GM21390 (cell line): ENCODE data around the gene ADRM1.

Source experiments
- ATAC-seq: cut with Tn5 transposase; IDR thresholded peaks from one replicate; pipeline ENCODE4 v1.9.1; 2021; ENCODE audit not compliant: unreplicated experiment

Gene ADRM1

DNA sequence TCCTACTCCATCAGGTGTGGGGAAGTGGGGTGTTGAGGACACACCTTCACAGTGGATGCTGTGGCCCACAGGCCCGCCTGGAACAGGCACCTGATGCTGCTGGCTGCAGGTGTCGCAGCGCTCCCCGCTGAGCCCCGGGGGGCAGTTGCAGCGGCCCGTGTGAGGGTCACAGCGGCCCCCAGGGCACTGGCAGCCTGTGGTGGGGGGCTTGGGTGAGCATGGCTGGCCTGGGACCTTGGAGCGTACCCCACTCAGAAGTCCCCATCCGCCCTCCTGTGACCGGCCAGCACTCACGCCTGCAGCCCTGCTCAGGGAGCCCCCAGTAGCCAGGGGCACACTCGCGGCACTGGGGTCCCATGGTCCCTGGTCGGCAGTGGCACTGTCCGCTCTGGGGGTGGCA lies 19.2 kb downstream of the ADRM1 start:
- ATAC-seq: no peak

DNA sequence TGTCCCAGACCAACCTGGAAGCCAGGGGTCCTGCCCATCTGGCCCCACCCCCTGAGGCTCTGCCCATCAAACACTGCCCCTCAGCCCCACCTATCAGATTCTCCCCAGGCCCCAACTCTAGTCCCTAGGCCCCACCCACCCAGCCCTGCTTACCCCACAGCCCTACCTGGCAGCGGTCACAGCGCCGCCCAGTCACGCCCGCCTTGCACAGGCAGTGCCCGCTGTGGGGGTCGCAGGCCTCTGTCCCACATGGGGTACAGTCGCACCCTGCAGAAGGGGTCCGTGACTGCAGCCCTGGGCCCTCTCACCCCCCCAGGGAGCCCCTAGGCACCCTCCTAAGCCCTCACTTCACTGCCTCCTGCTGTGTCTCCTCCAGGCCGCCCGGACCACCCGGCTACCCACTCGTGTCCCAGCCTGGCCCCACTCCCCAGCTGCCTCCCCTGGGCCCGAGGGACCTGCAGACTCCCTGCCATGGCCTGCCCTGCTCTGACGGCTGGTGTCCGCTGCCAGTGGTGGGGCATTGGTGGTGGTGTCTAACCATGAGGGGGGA lies 19.8 kb downstream of the ADRM1 start:
- ATAC-seq: no peak

DNA sequence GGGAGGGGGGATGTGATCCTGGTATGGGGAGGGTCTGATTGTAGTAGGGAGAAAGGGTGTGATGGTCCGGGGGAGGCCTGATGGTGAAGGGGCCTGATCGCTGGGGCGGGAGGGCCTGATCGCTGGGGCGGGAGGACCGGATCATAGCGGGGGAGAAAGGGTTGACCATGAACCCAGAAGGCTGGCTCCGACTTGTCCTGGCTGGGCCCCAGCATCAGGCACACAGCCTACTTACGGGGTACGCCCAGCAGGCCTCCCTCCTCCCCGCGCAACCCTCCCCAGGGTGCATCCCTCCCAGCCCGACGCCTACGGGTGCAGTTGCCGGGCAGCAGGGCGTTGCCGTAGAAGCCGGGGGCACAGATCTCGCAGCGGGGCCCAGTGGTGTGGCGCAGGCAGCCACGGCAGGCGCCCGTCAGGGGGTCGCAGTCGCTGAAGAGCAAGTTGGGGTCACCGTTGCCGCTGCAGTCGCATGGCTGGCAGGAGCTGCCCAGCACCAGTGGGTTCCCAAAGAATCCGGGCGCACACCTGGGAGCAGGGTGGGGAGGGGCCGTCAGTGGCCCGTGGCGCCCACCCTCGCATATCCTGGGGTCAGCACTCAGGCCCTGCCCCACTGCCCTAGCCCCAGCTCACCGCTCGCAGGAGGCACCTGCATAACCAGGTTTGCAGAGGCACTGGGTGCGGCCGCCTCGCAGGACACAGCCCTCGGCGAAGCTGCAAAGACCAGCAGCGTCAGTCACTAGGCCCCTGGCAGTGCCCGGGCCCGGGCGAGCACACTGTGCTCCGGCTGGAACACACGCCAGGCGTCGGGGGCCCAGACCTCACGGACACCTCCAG lies 20.6 kb downstream of the ADRM1 start:
- no peak for ATAC-seq

DNA sequence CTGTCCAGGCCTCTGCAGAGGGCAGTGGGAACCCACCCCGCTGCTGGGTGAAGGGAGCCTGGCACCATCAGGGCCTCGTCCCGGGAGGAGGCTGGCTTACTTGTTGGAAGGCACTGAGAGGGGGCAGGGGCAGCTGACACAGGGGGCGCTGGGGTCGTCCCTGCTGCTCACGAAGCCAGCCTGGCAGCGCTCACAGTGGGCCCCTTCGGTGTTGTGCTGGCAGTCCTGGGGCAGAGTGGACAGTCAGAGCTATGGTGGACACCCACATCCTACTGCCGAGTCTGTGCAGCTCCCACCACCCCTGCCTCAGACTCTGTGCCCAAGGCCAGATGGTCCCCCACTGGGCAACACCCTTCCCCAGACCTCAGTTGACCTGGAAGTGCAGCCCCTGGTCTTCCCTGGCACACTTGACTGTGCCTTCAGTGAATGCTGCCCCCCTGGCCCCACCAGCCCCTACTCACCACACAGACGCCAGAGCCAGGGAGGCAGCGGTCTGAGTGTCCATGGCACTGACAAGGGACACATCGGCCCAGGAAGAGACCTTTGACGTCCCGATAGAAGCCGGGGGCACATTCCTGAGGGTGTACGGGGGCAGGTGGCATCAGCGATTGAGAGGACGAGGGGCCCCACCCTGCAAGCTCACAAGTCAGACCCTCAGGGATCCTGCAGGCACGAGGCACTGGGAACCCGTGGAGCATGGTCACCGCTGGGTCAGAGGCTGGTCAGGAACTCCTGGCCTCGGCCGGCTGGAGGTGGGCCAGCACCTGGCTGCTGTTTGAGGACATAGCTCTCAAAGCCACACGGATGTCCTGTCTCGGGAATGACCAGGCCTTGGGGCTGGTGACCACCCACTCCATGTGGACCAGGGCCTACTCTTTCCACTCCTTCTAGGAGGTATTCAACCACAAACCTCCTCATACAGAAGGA lies 21.4 kb downstream of the ADRM1 start:
- ATAC-seq: no peak

DNA sequence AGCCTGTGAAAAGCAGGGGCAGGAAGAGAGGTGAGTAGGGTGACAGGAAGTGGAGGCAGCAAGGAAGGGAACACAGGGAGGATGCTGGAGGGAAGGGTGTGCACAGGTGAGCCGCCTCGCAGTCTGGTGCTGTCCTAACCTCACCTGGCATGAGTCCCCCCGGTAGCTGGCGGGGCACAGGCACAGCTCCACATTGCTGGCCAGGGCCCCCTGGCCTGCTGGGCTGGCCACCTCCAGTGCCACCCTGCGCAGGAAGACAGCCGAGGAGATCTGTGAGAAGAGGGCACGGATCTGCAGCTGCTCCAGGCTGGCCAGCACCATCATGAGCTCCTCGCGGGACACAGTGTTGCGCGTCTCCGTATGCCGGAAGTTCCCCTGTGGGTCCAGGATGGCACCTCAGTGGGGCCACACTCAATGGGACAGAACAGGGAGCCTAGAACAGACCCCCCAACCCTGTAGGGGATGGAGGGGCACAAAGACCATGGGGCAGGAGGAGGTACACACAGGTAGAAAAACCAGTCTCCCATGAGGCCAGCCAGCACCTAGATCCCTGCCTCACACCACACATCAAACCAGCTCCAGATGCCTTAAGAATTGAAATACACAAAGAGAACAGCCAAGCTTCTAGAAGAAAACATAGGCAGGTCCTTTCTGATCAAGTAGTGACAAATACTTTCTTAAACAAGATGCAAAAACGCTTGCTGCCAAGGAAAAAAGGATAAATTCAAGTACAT lies 22.5 kb downstream of the ADRM1 start:
- ATAC-seq: no peak

DNA sequence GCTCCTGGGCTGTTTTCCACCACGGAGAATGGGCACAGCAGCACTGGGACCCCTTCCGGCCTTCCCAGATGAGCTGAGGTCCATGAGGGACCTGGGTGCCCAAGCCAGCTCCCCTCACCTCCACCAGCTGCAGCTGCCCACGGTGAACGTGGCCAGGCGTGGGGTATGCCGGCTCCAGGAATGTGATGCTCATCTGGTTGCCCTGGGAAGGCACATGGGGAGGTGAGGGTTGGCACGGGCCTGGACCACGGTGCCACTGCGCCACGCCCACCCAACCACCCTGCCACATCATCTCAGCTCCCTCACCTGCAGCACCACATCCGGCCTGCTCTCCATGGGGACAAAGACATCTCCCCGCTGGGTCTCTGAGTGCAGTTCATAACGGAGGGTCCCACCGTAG lies 23.8 kb downstream of the ADRM1 start:
- ATAC-seq: no peak

DNA sequence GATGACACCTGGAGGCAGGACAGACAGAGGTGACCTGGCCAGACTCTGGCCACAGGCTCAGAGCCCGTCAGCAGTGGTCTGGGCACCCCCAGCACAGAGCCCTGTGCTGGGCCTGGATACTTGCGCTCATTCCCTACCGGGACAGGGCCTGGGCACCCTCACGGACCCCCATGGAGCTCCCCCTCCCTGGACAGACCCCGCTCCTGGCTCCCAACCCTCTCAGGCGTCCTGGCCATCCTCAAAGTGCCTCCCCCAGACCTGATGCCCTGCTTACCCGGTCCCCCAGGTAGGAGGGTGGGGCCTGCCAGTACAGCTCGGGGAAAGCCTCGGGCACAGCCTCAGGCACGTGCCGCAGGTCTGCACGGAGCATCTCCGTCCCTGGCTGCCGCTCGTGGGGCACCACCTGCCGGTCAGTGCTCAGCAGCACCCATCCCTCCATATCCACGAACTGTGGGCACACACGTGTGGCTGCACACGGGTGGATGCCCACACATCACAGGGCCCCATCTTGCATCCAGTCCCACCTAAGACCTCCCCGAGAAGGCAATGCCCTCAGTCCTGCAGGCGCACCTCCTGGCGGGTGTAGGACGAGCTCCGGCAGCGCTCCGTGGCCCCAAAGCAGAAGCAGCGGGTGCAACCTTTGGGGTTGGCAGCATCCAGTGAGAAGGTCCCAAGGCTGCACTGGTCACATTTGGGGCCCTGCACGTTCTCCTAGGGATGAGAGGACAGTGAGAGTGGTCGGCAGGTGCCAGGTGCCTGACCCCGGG lies 24.3 kb downstream of the ADRM1 start:
- no peak for ATAC-seq

DNA sequence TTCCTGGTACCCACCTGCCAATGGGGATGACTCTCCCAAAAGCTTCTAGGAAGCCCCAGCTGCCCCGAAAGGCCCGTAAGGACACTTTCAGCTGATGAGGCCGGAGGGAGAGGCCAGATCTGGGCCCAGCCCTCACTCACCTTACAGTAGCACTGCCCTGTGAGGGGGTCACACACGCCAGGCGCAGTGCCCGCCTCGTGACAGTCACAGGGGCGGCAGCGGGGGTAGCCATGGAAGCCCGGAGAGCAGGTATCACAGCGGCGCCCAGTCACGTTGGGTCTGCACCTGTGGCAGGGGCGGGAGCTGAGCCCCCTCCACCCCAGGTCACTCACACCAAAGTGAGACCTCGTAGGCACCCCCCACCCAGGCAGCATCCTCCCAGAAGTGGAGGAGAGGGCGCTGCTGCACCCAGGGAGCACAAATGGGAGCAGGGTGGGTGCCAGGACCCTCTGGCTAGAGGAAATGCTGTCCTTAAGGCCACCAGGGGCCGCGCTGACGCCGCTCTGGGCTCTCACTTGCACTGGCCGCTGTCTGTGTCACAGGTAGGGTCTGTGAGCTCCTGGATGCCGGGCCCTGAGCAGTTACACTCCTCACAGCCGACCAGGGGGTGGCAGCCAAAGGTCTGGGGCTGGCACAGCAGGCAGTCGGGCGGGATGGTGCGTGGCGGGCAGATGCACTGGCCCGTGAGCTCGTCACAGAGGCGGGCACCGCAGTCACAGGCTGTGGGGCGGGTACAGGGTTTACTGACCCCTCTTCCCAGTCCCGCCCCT lies 25.1 kb downstream of the ADRM1 start:
- ATAC-seq: no peak

DNA sequence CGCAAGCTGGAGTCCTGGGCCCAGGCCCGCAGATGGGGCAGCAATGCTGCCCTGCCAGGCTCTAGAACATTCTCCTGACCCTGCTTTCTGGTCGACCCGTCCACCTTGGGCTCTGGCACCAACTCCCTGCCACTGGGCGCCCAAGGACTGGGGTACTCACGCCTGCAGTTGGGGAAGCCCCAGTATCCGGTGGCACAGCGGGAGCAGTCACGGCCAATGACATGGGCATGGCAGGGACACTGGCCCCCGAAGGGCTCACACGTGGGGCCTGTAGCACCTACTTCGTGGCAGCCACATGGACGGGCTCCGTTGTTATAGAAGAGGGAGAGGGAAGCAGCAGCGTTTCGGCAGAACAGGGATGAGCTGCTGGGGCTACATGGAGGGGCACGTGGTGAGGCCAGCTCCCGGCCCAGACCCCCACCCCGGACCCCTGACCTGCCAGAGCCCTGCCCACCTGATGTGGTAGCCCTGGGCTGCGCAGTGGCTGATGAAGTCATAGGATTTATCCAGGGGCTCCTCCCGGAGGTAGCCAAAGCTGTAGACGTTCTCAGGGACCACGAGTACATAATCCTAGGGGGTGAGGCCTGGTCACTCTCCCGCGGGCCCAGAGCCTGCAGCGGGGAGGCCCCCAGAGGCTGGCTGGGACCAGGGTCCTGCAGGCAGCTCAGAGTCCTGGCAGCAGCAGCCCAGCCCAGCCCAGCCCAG lies 26.0 kb downstream of the ADRM1 start:
- ATAC-seq: no peak

DNA sequence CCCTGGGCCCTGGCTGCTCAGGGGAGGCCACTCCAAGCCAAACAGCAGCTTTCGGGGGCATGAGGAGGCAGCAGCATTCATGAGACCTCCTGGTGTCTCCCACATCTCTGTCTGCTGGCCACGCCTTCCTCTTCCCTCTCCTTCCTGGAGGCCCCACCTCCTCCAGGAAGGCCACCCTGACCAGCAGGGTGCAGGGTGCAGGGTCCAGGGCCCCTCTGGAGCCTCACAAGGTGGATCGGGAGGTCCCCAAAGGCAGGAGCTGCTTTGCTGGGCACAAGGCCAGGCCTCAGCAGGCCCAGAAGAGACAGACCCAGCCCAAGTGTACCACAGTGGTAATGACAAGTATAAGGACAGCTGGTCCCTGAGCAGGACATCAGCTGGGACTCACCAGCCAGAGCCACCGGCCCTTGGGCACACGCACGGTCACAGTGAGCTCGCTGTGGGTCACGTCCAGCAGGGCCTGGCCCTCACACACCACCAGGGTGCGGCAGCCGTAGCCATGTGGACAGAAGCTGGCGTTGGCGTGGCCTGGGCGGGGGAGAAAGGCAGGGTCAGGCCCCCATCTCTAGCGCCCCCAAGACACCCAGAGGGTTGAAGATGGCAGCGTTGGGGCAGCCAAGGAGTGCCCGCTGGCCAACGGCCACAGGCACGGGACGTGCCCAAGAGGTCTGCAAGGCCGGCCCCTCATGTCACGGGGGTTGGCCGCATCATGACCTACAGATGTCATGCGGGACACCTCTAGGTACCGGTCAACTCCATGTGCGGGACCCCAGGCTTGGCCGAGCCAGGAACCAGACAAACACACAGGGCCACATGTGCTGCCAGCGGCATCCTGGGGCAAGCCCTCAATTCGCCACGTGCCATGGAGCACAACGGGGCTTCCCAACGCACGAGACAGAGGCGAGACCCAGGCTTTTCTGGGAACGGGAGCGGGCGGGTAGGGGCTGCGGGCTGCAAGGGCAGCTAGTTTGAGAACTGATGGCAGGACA lies 26.9 kb downstream of the ADRM1 start:
- no peak for ATAC-seq

DNA sequence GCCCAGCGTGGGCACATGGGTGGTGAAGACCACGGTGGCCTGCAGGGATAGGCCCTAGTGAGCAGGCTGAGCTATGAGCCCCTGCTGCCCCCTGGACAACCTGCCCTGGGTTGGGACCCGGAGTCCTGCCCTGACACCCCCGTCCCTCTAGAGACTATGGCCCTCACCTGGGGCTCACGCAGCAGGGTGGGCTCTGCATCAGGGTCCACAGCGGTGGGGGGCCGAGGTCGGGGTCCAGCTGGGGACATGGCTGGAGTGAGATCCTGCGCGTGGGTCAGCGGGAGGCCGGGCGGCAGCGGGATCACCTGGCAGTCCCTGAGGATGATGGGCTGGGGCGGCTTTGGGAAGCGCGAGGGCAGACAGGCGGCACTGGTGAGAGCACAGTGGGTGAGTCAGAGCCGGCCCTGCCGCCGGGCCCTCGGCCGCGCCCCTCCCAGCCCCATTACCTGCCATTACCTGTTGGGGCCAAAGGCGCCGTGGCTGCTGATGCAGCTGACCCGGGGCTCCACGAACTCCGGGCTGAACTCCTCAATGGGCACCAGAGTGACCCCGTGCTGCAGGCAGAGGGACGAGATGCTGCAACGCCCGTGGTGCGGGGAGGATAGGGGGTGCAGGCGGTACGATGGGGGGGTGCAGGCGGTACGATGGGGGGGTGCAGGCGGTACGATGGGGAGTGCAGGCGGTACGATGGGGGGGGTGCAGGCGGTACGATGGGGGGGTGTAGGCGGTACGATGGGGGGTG lies 27.9 kb downstream of the ADRM1 start:
- no peak for ATAC-seq

DNA sequence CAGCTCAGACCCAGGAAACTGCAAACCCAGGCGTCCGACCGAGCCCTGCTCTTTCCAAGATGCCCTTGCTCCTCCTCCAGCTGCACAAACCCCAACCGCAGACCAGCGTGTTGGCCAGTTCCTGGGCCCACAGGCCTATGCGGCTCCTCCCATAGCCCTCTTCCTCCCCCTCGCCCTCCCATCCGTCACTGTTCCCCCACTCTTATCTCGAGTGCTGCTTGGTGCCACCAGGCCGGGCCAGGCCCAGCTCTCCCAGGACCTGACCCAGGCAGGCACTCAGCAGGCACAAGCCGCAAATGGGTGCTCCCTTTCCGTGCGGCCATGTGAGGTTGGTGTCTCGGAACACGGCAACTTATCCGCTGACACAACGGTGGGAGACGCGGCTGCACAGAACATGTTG lies 28.6 kb downstream of the ADRM1 start:
- no peak for ATAC-seq

DNA sequence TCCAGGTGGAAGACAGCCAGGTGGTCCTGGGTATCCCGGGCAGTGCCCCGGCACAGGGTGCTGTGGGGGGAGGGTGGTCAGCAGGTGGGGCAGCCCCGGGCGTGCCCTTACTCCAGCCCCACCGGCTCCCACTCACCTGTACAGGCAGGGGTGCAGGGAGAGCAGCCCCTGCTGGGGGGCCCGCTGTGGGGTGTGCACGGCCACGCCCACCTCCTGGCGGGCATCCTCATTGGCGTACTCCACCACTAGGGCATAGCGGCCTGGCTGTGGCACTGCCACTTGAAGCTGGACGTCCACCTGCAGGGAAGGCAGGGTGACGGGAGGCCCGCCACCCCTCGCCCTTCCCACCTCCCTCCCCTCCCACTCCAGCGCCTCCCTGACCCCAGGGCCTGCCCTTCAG lies 29.6 kb downstream of the ADRM1 start:
- ATAC-seq: no peak

DNA sequence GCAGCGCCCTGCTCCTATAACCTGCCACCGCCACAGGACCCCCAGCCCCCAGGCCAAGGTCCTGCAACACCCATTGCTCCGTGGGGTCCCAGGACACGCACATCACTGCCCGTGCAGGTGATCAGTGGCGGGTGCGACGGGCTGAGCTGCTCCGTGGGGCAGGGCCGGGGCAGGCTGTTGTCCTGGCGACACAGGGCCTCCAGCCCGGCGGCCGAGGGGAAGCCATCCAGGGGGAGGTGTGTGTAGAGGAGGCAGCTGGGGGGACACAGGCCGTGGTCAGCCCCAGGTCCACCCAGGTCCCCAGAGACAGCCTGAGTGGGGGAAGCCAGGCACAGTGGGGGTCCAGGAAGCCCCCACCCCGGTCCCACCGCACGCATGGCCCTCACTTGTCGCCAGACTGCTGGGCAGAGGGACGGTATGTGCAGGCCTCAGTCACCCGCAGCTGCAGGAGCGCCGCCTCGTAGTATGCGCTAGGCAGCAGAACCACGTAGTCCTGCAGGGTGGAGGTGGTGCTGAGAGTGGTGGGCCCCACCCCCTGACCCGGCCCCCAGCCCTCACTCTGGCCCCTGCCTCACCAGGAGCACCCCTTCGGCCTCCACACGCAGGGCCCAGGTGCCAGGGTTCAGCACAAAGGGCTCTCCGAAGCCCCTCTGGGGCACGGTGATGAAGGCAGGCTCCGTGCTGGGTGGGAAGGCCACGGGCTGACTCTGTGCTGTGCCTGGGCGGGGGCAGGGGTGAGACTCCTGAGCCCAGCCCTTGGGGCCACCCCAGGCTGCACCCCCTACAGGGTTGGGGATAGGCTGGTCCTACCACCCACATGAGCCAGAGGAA lies 30.4 kb downstream of the ADRM1 start:
- no peak for ATAC-seq

DNA sequence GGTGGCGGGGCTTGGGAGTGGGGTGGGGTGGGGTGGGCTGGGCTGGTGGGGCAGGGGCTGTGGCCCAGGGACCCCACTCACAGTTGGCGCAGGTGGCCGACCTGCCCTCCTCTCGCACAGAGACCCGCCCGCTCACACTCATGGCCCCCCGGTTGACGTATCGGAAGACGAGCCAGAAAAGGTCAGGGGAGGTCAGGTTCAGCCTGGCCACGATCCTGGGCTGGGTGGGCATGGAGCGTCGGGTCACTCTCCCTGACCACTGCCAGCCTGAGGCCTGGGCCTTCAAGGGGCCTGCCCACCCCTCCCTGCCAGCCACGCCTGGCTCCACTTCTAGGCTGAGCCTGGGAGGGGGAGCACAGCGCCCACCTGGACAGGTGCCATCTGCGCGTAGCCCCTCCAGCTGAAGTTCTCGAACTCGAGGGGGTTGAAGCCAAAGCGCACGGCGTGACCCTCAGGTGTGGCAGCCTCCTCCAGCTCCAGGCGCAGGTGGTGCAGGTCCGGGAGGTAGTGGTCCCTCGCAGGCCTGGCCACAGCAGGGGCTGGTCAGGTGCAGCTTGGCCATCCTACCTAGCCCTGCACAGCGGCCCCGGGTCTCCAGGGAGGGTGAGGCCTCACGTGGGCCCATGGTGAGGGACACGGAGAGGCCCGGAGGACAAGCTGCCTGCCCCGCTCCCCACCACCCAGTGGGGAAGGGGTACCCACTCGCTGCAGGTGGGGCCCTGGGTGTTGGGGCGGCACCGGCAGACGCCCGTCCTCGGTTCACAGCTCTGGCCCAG lies 31.2 kb downstream of the ADRM1 start:
- ATAC-seq: no peak

DNA sequence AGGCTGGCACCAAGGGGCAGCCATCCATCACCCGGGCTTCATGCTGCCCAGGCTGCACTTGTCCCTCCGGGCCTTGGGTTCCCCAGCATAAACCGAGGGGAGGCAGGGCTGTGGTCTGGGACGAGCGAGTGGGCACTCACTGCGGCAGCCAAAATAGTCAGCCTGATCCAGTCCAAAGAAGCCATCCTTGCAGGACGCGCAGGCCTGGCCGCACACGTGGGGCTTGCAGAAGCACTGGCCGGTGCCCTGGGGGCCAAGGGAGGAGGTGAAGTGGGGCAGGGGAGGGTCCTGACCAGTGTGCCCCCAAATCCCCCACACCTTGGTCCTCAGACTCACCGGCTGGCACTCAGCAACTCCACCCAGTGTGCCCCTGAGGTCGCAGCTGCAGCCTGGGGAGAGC lies 32.1 kb downstream of the ADRM1 start:
- no peak for ATAC-seq
